Measurements from ENCODE around the gene LMTK3. TPM values are rescaled to one million over a fixed set of nuclear protein-coding genes. Genes with fewer than 3 reads are reported as not detected.
A peak's percentile ranks its signal among the peaks of the same experiment; 100 is the strongest.

Gene LMTK3
- polyA plus RNA-seq, 1 donor from 2014 or later: 8.1 TPM

DNA sequence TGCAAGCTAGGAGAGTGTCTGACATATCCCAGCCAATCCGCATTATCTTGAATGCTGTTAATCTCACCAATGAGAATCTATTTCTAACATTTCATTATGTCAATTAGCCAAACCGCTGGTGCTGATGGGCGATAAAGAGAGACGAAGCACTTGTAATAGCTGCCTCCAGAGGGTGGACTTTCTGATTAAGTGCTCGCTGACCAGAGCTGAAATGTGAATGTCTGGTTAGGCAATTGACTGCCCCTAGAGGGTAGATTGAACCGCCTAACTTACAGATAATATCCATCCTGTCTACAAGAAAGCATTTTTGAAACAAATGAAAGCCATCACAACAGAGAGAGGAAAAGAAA is 66.4 kb downstream of the LMTK3 start:
- TF ChIP-seq REST (IDR thresholded peaks at IDR 0.05; ENCODE audit: borderline replicate concordance): no peak
- TF ChIP-seq SMC3 (conservative IDR thresholded peaks at IDR 0.05; ENCODE audit: poor library complexity): peak; percentile 53
- no peak for TF ChIP-seq EZH2 (IDR thresholded peaks at IDR 0.05; ENCODE audit: borderline replicate concordance, insufficient read depth, low read length, poor library complexity, severe bottlenecking)
- TF ChIP-seq, protein P1, sequence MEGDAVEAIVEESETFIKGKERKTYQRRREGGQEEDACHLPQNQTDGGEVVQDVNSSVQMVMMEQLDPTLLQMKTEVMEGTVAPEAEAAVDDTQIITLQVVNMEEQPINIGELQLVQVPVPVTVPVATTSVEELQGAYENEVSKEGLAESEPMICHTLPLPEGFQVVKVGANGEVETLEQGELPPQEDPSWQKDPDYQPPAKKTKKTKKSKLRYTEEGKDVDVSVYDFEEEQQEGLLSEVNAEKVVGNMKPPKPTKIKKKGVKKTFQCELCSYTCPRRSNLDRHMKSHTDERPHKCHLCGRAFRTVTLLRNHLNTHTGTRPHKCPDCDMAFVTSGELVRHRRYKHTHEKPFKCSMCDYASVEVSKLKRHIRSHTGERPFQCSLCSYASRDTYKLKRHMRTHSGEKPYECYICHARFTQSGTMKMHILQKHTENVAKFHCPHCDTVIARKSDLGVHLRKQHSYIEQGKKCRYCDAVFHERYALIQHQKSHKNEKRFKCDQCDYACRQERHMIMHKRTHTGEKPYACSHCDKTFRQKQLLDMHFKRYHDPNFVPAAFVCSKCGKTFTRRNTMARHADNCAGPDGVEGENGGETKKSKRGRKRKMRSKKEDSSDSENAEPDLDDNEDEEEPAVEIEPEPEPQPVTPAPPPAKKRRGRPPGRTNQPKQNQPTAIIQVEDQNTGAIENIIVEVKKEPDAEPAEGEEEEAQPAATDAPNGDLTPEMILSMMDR (IDR thresholded peaks at IDR 0.05; ENCODE audit: poor library complexity, severe bottlenecking): peak; percentile 72
- peak; percentile 53 for TF ChIP-seq RAD21 (conservative IDR thresholded peaks at IDR 0.05)
- TF ChIP-seq MXI1 (conservative IDR thresholded peaks at IDR 0.05; ENCODE audit: poor library complexity, severe bottlenecking): no peak
- no peaks in the 10 kb centered on the region for H4K20me1 ChIP-seq (ENCODE audit: insufficient read depth)
- peak overlapping the region; percentile 73 for H3K9ac ChIP-seq (ENCODE audit: low read length)
- H3K27ac ChIP-seq (ENCODE audit: low read length): peak overlapping the region; percentile 93
- H2AFZ ChIP-seq (ENCODE audit: low read depth, low read length): peak overlapping the region; percentile 58
- no peaks in the 10 kb centered on the region for H3F3A ChIP-seq (ENCODE audit: insufficient read depth, low read length, poor library complexity, severe bottlenecking)
- H3K4me3 ChIP-seq (ENCODE audit: low read length): peak overlapping the region; percentile 97
- H3K9me3 ChIP-seq (ENCODE audit: low read length): no peaks in the 10 kb centered on the region
- H3K36me3 ChIP-seq (ENCODE audit: insufficient read depth, low read length): no peaks in the 10 kb centered on the region
- peak overlapping the region; percentile 56 for H3K4me2 ChIP-seq (ENCODE audit: low read length)
- peaks cover 6% of the 10 kb centered on the region for H3K79me2 ChIP-seq (replicated peaks; ENCODE audit: insufficient read depth, low read length)
- no peaks in the 10 kb centered on the region for H3K9me2 ChIP-seq (ENCODE audit: insufficient read depth, low read length)
- no peaks in the 10 kb centered on the region for H3K27me3 ChIP-seq (ENCODE audit: insufficient read depth, low read depth, low read length)

DNA sequence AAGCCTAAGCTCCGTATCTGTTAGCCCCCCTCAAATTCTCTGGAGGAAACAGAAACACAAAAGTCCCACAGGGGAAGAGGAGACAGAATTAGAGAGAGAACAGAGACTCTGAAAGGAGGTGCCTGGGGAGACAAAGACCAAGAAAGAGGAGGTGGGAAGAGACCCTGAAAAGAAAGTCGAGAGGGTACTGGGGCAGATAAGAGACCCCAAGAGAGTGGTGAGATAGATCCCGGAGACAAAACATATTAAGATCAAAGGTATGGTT is 66.8 kb downstream of the LMTK3 start:
- Histone ChIP-seq H2AFZ (ENCODE audit: low read depth, low read length) (peak overlapping the region; percentile 58), H3K4me2 (ENCODE audit: low read length) (peak overlapping the region; percentile 56), H3K27me3 (ENCODE audit: insufficient read depth, low read depth, low read length) (no peaks in the 10 kb centered on the region), H3F3A (ENCODE audit: insufficient read depth, low read length, poor library complexity, severe bottlenecking) (no peaks in the 10 kb centered on the region), H3K27ac (ENCODE audit: low read length) (peak overlapping the region; percentile 93), H3K4me3 (ENCODE audit: low read length) (peak overlapping the region; percentile 97), H3K9me3 (ENCODE audit: low read length) (no peaks in the 10 kb centered on the region), H3K79me2 (replicated peaks; ENCODE audit: insufficient read depth, low read length) (peaks cover 6% of the 10 kb centered on the region), H4K20me1 (ENCODE audit: insufficient read depth) (no peaks in the 10 kb centered on the region), H3K9ac (ENCODE audit: low read length) (peak overlapping the region; percentile 73), H3K36me3 (ENCODE audit: insufficient read depth, low read length) (no peaks in the 10 kb centered on the region), H3K9me2 (ENCODE audit: insufficient read depth, low read length) (no peaks in the 10 kb centered on the region)
- TF ChIP-seq EP300 (conservative IDR thresholded peaks at IDR 0.05; ENCODE audit: poor library complexity, severe bottlenecking) (no peak), RAD21 (conservative IDR thresholded peaks at IDR 0.05) (no peak), REST (IDR thresholded peaks at IDR 0.05; ENCODE audit: borderline replicate concordance) (no peak), EZH2 (IDR thresholded peaks at IDR 0.05; ENCODE audit: borderline replicate concordance, insufficient read depth, low read length, poor library complexity, severe bottlenecking) (no peak), MXI1 (conservative IDR thresholded peaks at IDR 0.05; ENCODE audit: poor library complexity, severe bottlenecking) (no peak), POLR2AphosphoS5 (IDR thresholded peaks at IDR 0.05) (no peak), SMC3 (conservative IDR thresholded peaks at IDR 0.05; ENCODE audit: poor library complexity) (no peak)
- TF ChIP-seq, protein P1 (IDR thresholded peaks at IDR 0.05; ENCODE audit: poor library complexity, severe bottlenecking): no peak
